Tibial nerve (tissue), 4 donors: Measurements from ENCODE around the gene MMD.

Source experiments
- CTCF ChIP-seq, 5 experiments: fragments of 200-600 bp in 3 of 5; fragments of 450-650 bp in 2 of 5; sonication (generic) in 3 of 5; IDR thresholded peaks; one replicate each; pipeline ENCODE4 v1.5.1; 2016 to 2019; ENCODE audit warnings: antibody characterized with exemption in 5 of 5, mild to moderate bottlenecking in 3 of 5, moderate library complexity in 2 of 5
- EP300 ChIP-seq, 2 donors: sonication (generic); formaldehyde crosslinking; IDR thresholded peaks; one replicate each; pipeline ENCODE4 v1.6.1; 2017; ENCODE audit warnings: antibody characterized with exemption in 2 of 2, mild to moderate bottlenecking in 1 of 2
- POLR2A ChIP-seq, 2 donors: fragments of 450-650 bp; IDR thresholded peaks; one replicate each; pipeline ENCODE4 v1.6.1; 2017; ENCODE audit warnings: antibody characterized with exemption in 2 of 2, mild to moderate bottlenecking in 2 of 2, moderate library complexity in 2 of 2

GRCh38 chr17:55420067-55420775 lies 1.4 kb downstream of the MMD start:
- TF ChIP-seq EP300 (IDR thresholded peaks at IDR 0.05) (no peak), CTCF (IDR thresholded peaks at IDR 0.05) (no peak), POLR2A (IDR thresholded peaks at IDR 0.05) (no peak)
